Kidney (tissue), 14 donors: ENCODE results near the gene ACTN4. TPM values are rescaled to one million over a fixed set of nuclear protein-coding genes. Genes with fewer than 3 reads are reported as not detected.
A peak's percentile ranks its signal among the peaks of the same experiment; 100 is the strongest.

Experiments
- DNase-seq, 5 donors: peaks; one replicate each; pipeline ENCODE4 v3.0.0-alpha.2; 2013 to 2020
- FAIRE-seq: peaks from 2 replicates; lab custom pipeline; 2012; peaks lifted over from hg19 to GRCh38; lab: Jason Lieb, UNC
- H3K27ac ChIP-seq, 2 donors: one replicate each; pipeline ENCODE4 v1.7.0; 2013; ENCODE audit warnings: low read depth in 2 of 2, low read length in 2 of 2, inconsistent platforms in 1 of 2
- H3K27me3 ChIP-seq: one replicate; pipeline ENCODE4 v1.7.1; 2013; ENCODE audit warnings: low read length, inconsistent platforms; ENCODE audit not compliant: control insufficient read depth, insufficient read depth
- H3K36me3 ChIP-seq, 3 donors: one replicate each; pipeline versions ENCODE4 v1.7.0 to v1.7.1; 2013; ENCODE audit warnings: low read length in 3 of 3, control low read depth in 1 of 3, inconsistent platforms in 1 of 3; ENCODE audit not compliant: insufficient read depth in 3 of 3, control insufficient read depth in 2 of 3
- H3K4me1 ChIP-seq, 3 donors: one replicate each; pipeline versions ENCODE4 v1.7.0 to v1.7.1; 2013; ENCODE audit warnings: low read length in 3 of 3, inconsistent platforms in 1 of 3, low read depth in 1 of 3; ENCODE audit not compliant: control insufficient read depth in 2 of 3, insufficient read depth in 2 of 3
- H3K4me3 ChIP-seq, 3 donors: one replicate each; pipeline versions ENCODE4 v1.7.0 to v1.8.1; 2013; ENCODE audit warnings: low read length in 3 of 3, control low read depth in 1 of 3, inconsistent platforms in 1 of 3
- H3K9ac ChIP-seq, 3 donors: one replicate each; pipeline versions ENCODE4 v1.7.0 to v1.7.1; 2013; ENCODE audit warnings: low read length in 3 of 3, control low read depth in 1 of 3, inconsistent platforms in 1 of 3
- H3K9me3 ChIP-seq, 3 donors: one replicate each; pipeline versions ENCODE4 v1.7.0 to v1.7.1; 2013; ENCODE audit warnings: low read length in 3 of 3, control low read depth in 1 of 3, inconsistent platforms in 1 of 3; ENCODE audit not compliant: control insufficient read depth in 2 of 3, insufficient read depth in 1 of 3
- intact Hi-C: fragments of 100-400 bp; cut with DNase I; formaldehyde crosslinking; loops from one replicate; pipeline ENCODE4 v1.11.1; 2022
- polyA plus RNA-seq: library from polyadenylated mRNA; stranded (reverse); fragments of 350-450 nt; fragmentation: Illumina TruSeq; extraction: RNeasy Lipid Tissue Mini Kit (QIAGEN cat#74804); gene quantifications from one replicate; pipeline ENCODE4 v1.2.3, GENCODE V29; 2014; ENCODE audit warnings: low read depth, low replicate concordance; ENCODE audit not compliant: insufficient read depth
- total RNA-seq: library from RNA; stranded (reverse); fragmentation: NEBNext Ultra II Directional; extraction: Animal tissue kit (Norgen Biotek cat#: 25700); gene quantifications from one replicate; pipeline ENCODE4 v1.2.1, GENCODE V29; 2021
- TF ChIP-seq, protein P1 (sequence below): IDR thresholded peaks from 3 replicates; pipeline ENCODE4 v1.5.1; 2012; ENCODE audit warnings: mild to moderate bottlenecking, moderate library complexity, borderline replicate concordance; ENCODE audit not compliant: insufficient read depth; ENCODE audit errors: extremely low read depth
- donor health status: control.
- donor health status: control.
- donor health status: control.
- donor health status: control.
- donor health status: control.
- donor health status: DM: yes; HTN: yes; CAD: no.
- donor health status: Normal renal cell carcinoma (clear cell type).

Gene ACTN4
- total and polyA plus RNA-seq, 2 donors from 2014 or later: 231 to 606 TPM

DNA sequence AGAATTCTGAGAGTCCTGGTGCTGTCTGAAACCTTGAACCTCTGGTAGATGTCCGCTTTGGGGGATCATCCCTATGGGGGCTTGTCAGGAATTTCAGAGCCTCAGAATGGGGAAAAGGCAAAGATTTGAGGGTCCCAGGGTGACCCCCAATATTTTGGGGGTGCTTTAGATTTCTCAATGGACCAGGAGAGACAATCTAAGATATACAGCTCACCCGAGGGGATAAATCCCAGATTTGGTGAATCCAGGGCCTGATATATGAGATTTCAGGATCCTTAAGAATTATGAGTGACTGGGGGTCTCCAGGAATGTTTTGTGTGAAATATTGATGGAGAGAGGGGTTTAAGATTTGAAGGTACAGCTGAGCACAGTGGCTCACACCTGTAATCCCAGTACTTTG lies 93.5 kb downstream of the ACTN4 start:
- H3K4me1 ChIP-seq: no peaks in the 10 kb centered on the region
- no peak overlapping the region for H3K4me3 ChIP-seq
- H3K27ac ChIP-seq: no peak overlapping the region
- intact Hi-C loops: no loop called here
- TF ChIP-seq, protein P1, sequence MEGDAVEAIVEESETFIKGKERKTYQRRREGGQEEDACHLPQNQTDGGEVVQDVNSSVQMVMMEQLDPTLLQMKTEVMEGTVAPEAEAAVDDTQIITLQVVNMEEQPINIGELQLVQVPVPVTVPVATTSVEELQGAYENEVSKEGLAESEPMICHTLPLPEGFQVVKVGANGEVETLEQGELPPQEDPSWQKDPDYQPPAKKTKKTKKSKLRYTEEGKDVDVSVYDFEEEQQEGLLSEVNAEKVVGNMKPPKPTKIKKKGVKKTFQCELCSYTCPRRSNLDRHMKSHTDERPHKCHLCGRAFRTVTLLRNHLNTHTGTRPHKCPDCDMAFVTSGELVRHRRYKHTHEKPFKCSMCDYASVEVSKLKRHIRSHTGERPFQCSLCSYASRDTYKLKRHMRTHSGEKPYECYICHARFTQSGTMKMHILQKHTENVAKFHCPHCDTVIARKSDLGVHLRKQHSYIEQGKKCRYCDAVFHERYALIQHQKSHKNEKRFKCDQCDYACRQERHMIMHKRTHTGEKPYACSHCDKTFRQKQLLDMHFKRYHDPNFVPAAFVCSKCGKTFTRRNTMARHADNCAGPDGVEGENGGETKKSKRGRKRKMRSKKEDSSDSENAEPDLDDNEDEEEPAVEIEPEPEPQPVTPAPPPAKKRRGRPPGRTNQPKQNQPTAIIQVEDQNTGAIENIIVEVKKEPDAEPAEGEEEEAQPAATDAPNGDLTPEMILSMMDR: no peak
- H3K27me3 ChIP-seq: no peaks in the 10 kb centered on the region
- DNase-seq (peak in 1 of 5 donors; percentile 15), FAIRE-seq (no peak)
- H3K36me3 ChIP-seq: no peaks in the 10 kb centered on the region
- H3K9me3 ChIP-seq: no peaks in the 10 kb centered on the region
- no peak overlapping the region for H3K9ac ChIP-seq

DNA sequence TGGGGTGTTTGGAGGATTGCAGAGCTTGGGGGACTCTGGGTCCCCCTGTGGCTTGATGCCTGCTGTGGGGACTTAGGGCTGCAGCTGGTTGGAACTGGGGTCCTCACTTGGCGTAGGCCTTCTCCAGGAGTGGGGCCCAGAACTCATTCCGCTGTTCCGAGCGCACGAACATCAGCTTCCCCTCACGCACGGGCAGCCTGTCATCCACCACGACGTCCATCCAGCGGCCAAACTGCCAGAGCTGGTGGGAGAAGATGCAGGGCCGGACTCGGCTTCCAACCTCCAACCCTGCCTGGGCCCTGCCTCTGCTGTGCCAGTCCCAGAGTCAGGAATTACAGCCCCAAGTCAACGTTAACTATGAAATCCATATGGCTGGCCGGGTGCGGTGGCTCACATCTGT lies 94.2 kb downstream of the ACTN4 start:
- FAIRE-seq: no peak
- Histone ChIP-seq H3K36me3 (no peaks in the 10 kb centered on the region), H3K9ac (no peak overlapping the region), H3K27me3 (no peaks in the 10 kb centered on the region), H3K4me3 (no peak overlapping the region), H3K9me3 (no peaks in the 10 kb centered on the region), H3K27ac (no peak overlapping the region), H3K4me1 (no peaks in the 10 kb centered on the region)
- TF ChIP-seq, protein P1: no peak
- intact Hi-C loops: no loop called here
- peak in 1 of 5 donors; percentile 27 for DNase-seq

DNA sequence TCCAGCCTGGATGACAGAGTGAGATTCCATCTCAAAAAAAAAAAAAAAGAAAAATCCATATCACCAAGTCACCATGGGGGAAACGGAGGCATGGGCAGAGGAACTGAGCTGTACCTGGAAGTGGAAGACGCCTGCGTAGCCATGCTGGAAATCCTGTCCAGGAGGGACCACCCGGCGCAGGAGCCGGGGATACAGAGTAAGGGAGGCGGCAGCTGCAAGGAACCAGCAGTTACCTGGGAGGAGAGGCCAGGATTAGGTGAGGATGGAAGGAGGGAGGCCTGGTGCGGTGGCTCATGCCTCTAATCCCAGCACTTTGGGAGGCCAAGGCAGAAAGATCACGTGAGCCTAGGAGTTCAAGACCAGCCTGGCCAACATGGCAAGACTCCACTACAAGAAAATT lies 94.8 kb downstream of the ACTN4 start:
- no peaks in the 10 kb centered on the region for H3K9me3 ChIP-seq
- intact Hi-C loops: no loop called here
- TF ChIP-seq, protein P1: no peak
- DNase-seq (no peak), FAIRE-seq (no peak)
- no peaks in the 10 kb centered on the region for H3K36me3 ChIP-seq
- H3K4me3 ChIP-seq: no peak overlapping the region
- no peaks in the 10 kb centered on the region for H3K27me3 ChIP-seq
- H3K9ac ChIP-seq: no peak overlapping the region
- no peak overlapping the region for H3K27ac ChIP-seq
- no peaks in the 10 kb centered on the region for H3K4me1 ChIP-seq

DNA sequence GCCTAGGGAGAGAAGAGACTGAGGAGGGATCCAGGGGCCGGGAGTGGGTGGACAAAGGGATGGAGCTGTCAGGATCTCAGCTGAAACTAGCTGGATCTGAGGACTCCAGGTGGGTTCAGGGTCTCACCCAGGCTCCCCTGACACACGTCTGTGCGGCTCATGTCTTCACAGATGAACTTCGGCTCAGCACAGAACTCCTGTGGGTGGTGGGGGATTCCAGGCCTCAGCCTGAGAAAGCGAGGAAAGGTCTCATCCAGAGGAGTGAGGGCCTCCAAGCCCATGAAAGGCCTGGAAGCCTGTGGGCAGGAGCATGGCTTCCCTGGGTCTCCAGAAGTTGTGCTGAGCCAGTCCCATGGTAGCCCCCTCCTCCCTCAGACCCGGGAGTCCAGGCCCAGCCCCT lies 95.5 kb downstream of the ACTN4 start:
- intact Hi-C loops: no loop called here
- no peak overlapping the region for H3K4me3 ChIP-seq
- H3K9ac ChIP-seq: no peak overlapping the region
- H3K36me3 ChIP-seq: no peaks in the 10 kb centered on the region
- TF ChIP-seq, protein P1: no peak
- FAIRE-seq (no peak), DNase-seq (no peak)
- H3K9me3 ChIP-seq: no peaks in the 10 kb centered on the region
- H3K27me3 ChIP-seq: no peaks in the 10 kb centered on the region
- H3K27ac ChIP-seq: no peak overlapping the region
- no peaks in the 10 kb centered on the region for H3K4me1 ChIP-seq
